Measurements from ENCODE around the gene TRPV3.
"Not testable (repeated sequence)": the region's sequence is repeated elsewhere in the genome, so short reads cannot be mapped to it uniquely, and the experiment has no call there.

TRPV3 gene

GRCh38 chr17:3573246-3574100, 15.9 kb upstream of the TRPV3 start:
- no peak for DNase-seq

DNA sequence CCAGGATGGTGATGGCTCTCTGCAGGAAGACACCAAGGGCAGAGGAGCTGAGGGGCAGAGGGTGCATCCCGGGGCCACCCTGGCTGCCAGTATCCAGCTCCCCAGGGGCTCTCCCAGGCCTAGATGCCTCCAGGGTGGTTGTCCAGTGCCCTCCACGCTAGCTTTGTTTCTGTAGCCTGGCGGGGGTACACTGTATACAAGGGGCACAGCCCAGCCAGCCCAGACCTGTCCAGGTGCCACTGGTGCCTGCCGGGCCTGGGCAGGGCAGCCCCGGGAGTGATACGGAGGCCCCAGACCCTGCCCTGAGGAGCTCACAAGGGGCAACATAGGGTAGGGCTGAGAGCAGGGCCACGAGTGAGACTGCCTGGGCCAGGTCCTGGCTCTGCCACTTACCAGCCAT, 14.6 kb upstream of the TRPV3 start:
- no peak for DNase-seq

GRCh38 chr17:3571043-3571900, 13.7 kb upstream of the TRPV3 start:
- no peak for DNase-seq

DNA sequence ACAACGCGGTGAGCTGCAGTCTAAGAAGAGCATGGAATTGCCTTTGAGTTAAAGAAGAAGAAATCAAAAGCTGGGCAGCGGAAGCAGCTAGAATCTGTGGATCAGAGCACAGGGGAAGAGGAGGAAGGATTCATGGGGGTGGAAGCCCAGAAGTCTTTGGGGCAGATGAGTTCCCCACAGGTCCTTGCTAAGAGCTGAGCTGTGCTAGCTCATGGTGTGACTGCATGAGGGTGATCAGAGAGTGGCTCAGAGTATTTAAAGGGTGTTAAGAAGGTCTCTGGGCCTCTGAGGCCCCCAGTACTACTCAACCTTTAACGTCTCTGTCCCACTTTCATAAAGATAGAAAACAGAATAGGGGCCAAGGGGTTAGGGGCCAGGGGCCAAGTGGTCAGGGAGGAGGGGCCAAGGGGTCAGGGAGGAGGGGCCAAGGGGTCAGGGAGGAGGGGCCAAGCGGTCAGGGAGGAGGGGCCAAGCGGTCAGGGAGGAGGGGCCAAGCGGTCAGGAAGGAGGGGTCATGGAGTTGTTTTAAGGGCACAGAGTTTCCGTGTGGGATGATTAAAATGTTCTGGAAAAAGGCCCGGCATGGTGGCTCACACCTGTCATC, 12.0 kb upstream of the TRPV3 start:
- DNase-seq: no peak

DNA sequence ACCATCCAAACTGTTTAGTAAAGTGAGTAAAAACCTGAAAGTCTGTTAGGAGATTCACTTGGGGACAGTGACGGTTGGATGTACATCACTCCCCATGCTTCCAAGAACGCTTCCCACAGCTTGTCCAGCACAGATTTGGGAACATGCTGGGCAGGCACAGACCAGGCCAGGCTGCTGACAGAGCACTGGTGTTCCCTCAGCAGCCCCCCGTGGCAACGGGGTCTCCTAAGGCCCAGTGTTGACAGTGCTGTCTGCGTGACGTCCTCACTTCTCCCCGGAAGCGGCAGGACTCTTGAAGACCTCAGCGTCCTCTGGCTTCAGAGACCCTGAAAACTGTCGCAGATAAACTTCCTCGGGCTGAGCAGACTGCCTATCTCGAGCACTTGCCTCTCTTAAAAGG, 8.9 kb upstream of the TRPV3 start:
- DNase-seq: no peak

GRCh38 chr17:3565143-3565542, 7.5 kb upstream of the TRPV3 start:
- DNase-seq: no peak

DNA sequence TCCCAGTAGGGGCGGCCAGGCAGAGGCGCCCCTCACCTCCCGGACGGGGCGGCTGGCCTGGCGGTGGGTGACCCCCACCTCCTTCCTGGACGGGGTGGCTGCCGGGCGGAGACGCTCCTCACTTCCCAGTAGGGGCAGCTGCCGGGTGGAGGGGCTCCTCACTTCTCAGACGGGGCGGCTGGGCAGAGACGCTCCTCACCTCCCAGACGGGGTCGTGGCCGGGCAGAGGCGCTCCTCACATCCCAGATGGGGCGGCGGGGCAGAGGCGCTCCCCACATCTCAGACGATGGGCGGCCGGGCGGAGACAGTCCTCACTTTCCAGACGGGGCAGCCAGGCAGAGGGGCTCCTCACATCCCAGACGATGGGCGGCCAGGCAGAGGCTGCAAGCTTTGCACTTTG, 6.6 kb upstream of the TRPV3 start:
- not testable (repeated sequence) for DNase-seq

DNA sequence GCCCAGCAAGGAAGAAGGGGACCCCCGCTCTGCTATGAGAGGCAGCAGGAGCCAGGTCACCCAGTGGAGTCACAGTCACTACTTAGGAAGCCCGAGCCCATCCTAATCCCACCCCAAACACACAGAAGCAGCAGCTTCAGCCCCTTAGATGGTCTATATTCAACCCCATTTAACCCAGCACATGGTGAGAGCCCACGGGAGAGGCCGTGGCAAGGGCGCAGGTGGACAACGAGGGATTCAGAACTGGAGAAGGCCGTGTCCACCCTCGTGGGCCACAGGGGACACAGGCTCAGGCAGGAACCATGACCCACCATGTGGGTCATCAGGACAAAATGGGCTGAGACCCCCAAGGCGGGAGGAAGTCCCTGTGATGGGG, 1.6 kb upstream of the TRPV3 start:
- DNase-seq: no peak

DNA sequence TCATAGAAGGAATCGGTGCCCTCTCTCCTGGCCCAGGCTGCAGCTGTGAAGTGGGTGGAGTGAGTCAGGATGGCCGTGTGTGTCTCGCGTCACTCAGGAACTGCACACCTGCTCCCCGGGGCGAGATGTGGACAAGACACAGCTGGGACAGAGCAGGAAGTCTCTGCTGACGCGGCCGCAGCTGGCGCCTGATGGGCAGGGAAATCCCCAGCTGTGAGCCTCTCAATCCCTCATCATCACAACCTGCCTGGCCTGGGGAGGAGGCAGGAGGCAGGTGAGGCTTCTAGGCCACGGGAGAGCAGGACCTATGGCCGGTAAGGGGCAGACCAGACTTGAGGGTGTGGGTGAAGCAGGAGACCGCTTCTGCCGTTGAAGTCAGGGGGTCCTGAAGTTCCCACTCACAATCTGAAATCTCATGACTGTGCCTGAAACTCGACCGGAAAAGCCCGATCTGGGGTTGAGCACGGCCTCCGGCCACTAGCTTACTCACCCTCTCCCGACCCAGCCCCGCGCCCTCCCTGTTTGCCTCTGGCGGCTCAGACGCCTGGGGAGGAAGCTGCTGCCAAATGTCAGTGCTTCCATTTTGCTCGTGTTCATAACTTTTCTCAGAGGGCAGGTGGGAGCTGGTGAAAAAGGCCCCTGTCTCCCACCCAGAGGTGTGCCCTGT, 1.1 kb upstream of the TRPV3 start:
- DNase-seq: peak; percentile 47

- DNase-seq: no peak
Observed at GRCh38 chr17:3556916-3557767, 470 bp downstream of the TRPV3 start.

GRCh38 chr17:3556239-3556915, 1.2 kb downstream of the TRPV3 start:
- no peak for DNase-seq

DNA sequence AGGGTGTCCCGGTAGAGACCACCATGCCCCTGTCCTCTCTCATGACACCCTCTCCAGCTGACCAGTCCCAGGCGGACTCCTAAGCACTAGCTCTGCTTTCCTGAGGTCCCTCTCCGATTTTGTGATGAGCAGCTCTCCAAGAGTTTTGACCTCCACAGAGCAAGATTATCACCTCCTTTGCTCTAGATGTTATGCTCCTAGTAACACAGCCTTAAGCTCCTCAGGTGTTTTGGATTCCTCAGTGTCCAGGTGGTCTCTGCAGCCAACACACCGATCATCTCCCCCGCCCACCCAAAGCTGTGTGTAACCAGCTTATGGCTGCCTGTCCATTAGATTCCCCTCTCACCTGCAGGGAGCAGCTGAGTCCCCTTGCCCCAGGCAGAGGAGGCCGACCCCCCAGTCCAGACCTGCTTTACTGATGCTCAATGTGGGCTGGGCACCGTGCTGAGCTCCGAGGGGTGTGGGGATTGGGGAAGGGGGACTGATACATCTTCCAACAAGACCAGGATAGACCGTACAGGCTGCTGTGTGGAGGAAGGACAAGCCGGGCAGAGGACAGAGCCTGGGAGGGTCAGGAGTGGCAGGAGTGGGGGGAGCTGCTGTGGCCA, 2.3 kb downstream of the TRPV3 start:
- no peak for DNase-seq

DNA sequence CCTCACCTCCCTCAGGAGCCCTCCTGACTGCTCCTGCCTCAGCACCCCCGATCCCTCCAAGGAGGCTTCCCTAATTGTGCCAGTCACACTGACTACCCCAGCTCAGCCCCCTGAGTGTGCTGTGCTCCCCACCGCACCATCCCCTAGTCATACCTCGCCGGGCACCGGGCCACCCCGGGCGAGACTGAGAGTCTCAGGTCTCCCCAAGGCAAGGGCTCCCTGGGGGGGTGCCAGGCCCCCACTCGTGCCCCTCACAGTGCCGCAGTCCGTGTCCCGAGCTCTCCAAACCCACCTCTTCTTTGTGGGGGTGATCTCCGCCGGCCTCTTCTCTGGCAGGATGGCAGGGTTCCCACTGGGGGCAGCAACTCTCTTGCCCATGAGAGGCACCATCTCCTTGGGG, 3.2 kb downstream of the TRPV3 start:
- DNase-seq: no peak

- DNase-seq: no peak
Observed at GRCh38 chr17:3553419-3554401, 3.9 kb downstream of the TRPV3 start.

DNA sequence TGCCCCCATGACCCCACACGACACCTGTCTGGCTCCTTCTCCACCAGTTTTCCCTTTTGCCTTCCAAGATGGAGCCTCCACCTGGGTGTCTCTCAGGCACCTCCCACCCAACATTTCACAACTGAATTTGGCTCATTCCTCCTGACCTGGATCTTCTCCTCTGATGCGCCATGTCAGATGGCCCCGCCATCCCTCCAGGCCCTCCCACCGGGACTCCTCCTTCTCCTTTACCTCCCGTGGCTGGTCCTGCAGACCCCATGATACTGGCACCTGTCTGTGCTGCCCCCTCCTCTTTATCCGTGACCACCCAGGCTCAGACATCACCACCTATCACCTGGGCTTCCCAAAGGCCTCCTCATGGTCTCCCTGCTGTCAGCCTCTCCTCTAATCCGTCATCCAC, 4.7 kb downstream of the TRPV3 start:
- no peak for DNase-seq

DNA sequence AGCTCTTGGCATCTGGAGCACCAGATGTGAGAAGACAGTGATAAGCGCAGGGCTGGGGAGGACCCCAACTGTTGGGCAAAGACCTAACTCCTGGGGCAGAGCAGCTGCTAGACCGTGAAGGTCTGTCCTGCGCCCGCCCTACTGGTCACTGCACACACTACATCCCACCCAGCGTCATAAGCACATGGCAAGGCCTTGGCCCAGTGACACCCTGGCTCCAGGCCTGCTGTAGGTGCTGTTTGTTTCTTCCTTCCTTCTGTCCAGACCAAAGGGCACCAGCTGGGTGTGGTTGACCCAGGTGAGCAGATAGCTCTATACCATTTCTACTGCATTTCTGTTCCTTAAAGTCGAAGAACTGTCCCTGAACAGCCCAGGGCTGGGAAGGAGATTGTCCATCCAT, 6.4 kb downstream of the TRPV3 start:
- no peak for DNase-seq

GRCh38 chr17:3549610-3550162, 7.9 kb downstream of the TRPV3 start:
- no peak for DNase-seq

DNA sequence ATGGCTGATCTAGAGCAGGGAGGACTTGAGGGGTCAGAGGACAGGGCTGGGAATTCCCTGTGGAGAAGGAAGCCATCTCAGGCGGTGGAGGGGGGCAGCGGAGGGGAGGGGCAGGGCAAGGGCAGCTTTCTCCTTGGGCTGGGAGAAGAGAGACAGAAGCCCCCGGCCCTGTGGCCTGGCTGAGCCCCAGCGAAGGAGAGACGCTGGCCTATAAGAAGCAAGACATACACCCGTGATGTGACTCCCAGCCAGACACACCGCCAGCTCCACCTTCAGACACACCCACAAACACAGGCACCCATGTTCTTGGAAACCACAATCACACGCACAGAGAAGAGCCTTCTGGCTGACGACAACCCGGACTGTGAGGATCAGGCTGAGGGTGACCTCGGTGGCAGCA, 10.0 kb downstream of the TRPV3 start:
- no peak for DNase-seq

- no peak for DNase-seq
Observed at GRCh38 chr17:3546997-3547396, 10.6 kb downstream of the TRPV3 start.

DNA sequence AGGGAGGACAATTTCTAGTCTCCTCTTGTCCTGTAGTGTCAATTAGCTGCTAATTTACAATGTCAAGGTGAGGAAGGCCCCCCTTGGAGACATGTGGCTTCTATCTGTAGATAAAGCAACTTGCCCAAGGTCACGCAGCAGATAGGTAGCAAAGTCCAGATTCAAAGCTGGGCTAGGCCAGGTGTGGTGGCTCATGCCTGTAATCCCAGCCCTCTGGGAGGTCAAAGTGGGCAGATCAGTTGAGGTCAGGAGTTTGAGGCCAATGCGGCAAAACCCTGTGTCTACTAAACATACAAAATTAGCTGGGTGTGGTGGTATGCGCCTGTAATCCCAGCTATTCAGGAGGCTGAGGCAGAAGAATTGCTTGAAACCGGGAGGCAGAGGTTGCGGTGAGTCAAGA, 11.1 kb downstream of the TRPV3 start:
- no peak for DNase-seq
